ENCODE data around the gene PPP2R1B.

Gene PPP2R1B

GRCh38 chr11:111743700-111744099 lies 22.5 kb downstream of the PPP2R1B start:
- in situ Hi-C loops (cut with MboI; ENCODE audit: low pct_unique_long_range_greater_than_20kb, low sequenced_read_pairs, unreplicated experiment) = no loop called here
- DNase-seq (ENCODE audit: low spot score) = no peak
- no peak for TF ChIP-seq CTCF (IDR thresholded peaks at IDR 0.05; ENCODE audit: extremely low read depth, insufficient read depth, missing control alignments)

- no peak for DNase-seq (ENCODE audit: low spot score)
- in situ Hi-C loops (cut with MboI; ENCODE audit: low pct_unique_long_range_greater_than_20kb, low sequenced_read_pairs, unreplicated experiment) = no loop called here
- TF ChIP-seq CTCF (IDR thresholded peaks at IDR 0.05; ENCODE audit: extremely low read depth, insufficient read depth, missing control alignments) = no peak
Observed at GRCh38 chr11:111741751-111742150, 24.4 kb downstream of the PPP2R1B start.

DNA sequence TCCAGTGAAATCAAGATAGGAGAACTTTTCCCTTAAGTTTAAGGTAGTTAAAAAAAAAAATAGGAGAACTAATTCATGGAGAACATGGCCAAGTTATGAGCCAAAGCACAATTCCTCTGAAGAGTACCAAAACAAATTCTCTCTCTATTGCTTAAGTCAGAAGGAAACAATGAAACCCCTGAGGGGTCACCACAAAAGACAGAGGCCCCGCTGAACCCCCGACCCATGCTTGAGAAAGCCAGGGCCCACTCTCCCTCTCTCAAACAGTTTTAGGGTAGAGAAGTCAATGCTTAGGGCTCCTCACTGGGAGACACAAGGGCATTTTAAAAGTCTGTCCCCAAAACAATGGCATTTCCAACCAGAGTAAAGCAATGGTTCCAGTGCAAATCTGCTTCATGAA lies 26.9 kb downstream of the PPP2R1B start:
- in situ Hi-C loops (cut with MboI; ENCODE audit: low pct_unique_long_range_greater_than_20kb, low sequenced_read_pairs, unreplicated experiment) = no loop called here
- TF ChIP-seq CTCF (IDR thresholded peaks at IDR 0.05; ENCODE audit: extremely low read depth, insufficient read depth, missing control alignments) = no peak
- DNase-seq (ENCODE audit: low spot score) = no peak

GRCh38 chr11:111737444-111738210 lies 28.6 kb downstream of the PPP2R1B start:
- no peak for DNase-seq (ENCODE audit: low spot score)
- TF ChIP-seq CTCF (IDR thresholded peaks at IDR 0.05; ENCODE audit: extremely low read depth, insufficient read depth, missing control alignments) = no peak
- in situ Hi-C loops (cut with MboI; ENCODE audit: low pct_unique_long_range_greater_than_20kb, low sequenced_read_pairs, unreplicated experiment) = no loop called here

DNA sequence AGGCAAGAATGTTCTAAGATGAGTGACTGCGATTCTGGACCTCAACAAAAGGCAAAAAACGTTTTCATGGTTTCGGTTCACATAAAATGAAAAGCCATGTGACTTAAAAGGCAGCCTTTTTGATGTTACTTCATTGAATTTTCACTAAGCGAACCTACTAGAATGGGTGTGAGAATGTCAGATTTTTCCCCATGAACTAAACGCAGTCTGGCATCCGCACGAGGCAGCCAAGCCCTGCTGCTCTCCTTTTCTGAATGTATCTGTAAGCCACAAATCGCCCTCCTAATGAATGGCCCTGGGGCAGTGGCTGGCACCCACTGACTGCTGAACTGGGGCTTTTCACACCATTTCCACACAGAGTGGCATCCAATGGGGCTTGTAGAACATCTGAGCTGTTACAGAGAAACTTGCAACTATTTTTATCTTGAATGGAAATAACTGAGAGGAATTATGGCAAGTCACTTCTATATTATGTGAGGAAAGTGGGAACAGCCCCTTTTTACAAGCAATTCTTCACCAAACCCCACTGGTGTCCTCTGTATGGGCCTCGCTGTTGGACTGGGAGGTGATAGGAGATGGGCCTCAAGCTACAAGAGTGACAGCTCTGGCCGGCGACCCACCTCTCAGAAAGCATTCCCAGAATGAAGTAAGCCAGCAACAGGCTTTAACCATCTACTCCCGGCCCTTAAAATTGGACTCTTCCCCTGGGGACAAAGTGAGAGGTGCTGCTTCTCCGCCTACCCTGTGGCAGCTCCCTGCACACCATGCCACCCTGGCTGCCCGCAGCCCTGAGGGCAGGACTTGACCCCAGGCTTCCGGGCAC lies 29.4 kb downstream of the PPP2R1B start:
- no peak for DNase-seq (ENCODE audit: low spot score)
- in situ Hi-C loops (cut with MboI; ENCODE audit: low pct_unique_long_range_greater_than_20kb, low sequenced_read_pairs, unreplicated experiment) = no loop called here
- no peak for TF ChIP-seq CTCF (IDR thresholded peaks at IDR 0.05; ENCODE audit: extremely low read depth, insufficient read depth, missing control alignments)

GRCh38 chr11:111736181-111736590 lies 30.0 kb downstream of the PPP2R1B start:
- in situ Hi-C loops (cut with MboI; ENCODE audit: low pct_unique_long_range_greater_than_20kb, low sequenced_read_pairs, unreplicated experiment) = no loop called here
- DNase-seq (ENCODE audit: low spot score) = no peak
- TF ChIP-seq CTCF (IDR thresholded peaks at IDR 0.05; ENCODE audit: extremely low read depth, insufficient read depth, missing control alignments) = no peak
